Liver (tissue), 9 donors: ENCODE measurements around the gene KIF6. TPM values are rescaled to one million over a fixed set of nuclear protein-coding genes. Genes with fewer than 3 reads are reported as not detected.

Experiments used
- DNase-seq: peaks from one replicate; pipeline ENCODE4 v3.0.0-alpha.2; 2017; ENCODE audit warnings: low spot score
- H3K27ac ChIP-seq, 2 donors: one replicate each; pipeline ENCODE4 v1.7.0; 2013; ENCODE audit warnings: inconsistent platforms in 2 of 2, low read length in 2 of 2, control low read depth in 1 of 2, low read depth in 1 of 2, mild to moderate bottlenecking in 1 of 2
- H3K27me3 ChIP-seq, 4 donors: one replicate each; pipeline versions ENCODE4 v1.6.1 to v1.7.0; 2013; ENCODE audit warnings: low read length in 3 of 4, inconsistent platforms in 1 of 4, mild to moderate bottlenecking in 1 of 4, moderate library complexity in 1 of 4; ENCODE audit not compliant: control insufficient read depth in 4 of 4, insufficient read depth in 4 of 4
- H3K36me3 ChIP-seq, 4 donors: one replicate each; pipeline versions ENCODE4 v1.6.1 to v1.7.0; 2013; ENCODE audit warnings: low read length in 3 of 4, mild to moderate bottlenecking in 3 of 4, low read depth in 1 of 4, moderate library complexity in 1 of 4; ENCODE audit not compliant: control insufficient read depth in 4 of 4, insufficient read depth in 3 of 4
- H3K4me1 ChIP-seq, 4 donors: one replicate each; pipeline versions ENCODE4 v1.6.1 to v1.7.0; 2013; ENCODE audit warnings: low read length in 3 of 4, mild to moderate bottlenecking in 3 of 4, moderate library complexity in 1 of 4; ENCODE audit not compliant: control insufficient read depth in 4 of 4, insufficient read depth in 4 of 4
- H3K4me3 ChIP-seq, 3 donors: one replicate each; pipeline versions ENCODE4 v1.6.1 to v1.7.0; 2013; ENCODE audit warnings: low read length in 3 of 3, control low read depth in 1 of 3, low read depth in 1 of 3, mild to moderate bottlenecking in 1 of 3
- H3K9ac ChIP-seq, 2 donors: one replicate each; pipeline ENCODE4 v1.7.0; 2013; ENCODE audit warnings: low read length in 2 of 2, mild to moderate bottlenecking in 2 of 2, moderate library complexity in 2 of 2, control low read depth in 1 of 2, low read depth in 1 of 2
- H3K9me3 ChIP-seq, 4 donors: one replicate each; pipeline versions ENCODE4 v1.6.1 to v1.7.0; 2013; ENCODE audit warnings: low read length in 3 of 4; ENCODE audit not compliant: control insufficient read depth in 4 of 4
- ATF3 ChIP-seq: IDR thresholded peaks from 2 replicates; pipeline ENCODE4 v1.6.1; 2016; ENCODE audit warnings: antibody characterized with exemption
- CTCF ChIP-seq: fragments of 150-350 bp; IDR thresholded peaks from 2 replicates; pipeline ENCODE4 v1.5.1; 2017; ENCODE audit warnings: improper control_type of control experiment, low read depth, low read length; ENCODE audit not compliant: missing input control
- EGR1 ChIP-seq, 2 donors: IDR thresholded peaks; 2 replicates each; pipeline ENCODE4 v1.6.1; 2016 to 2018; ENCODE audit warnings: antibody characterized with exemption in 2 of 2, low read depth in 2 of 2
- FOXA1 ChIP-seq: IDR thresholded peaks from 2 replicates; pipeline ENCODE4 v1.6.1; 2016; ENCODE audit warnings: antibody characterized with exemption
- FOXA2 ChIP-seq: IDR thresholded peaks from 2 replicates; pipeline ENCODE4 v1.6.1; 2016; ENCODE audit warnings: antibody characterized with exemption
- GABPA ChIP-seq, 2 donors: IDR thresholded peaks in 1 of 2; conservative IDR thresholded peaks in 1 of 2; 2 replicates each; pipeline ENCODE4 v1.6.1; 2016; ENCODE audit warnings: antibody characterized with exemption in 2 of 2, mild to moderate bottlenecking in 1 of 2, moderate library complexity in 1 of 2
- HNF4A ChIP-seq, 2 donors: conservative IDR thresholded peaks; 2 replicates each; pipeline ENCODE4 v1.6.1; 2016; ENCODE audit warnings: antibody characterized with exemption in 2 of 2, mild to moderate bottlenecking in 2 of 2
- HNF4G ChIP-seq: IDR thresholded peaks from 2 replicates; pipeline ENCODE4 v1.6.1; 2016; ENCODE audit warnings: antibody characterized with exemption
- JUND ChIP-seq, 2 donors: IDR thresholded peaks; 2 replicates each; pipeline ENCODE4 v1.6.1; 2016; ENCODE audit warnings: antibody characterized with exemption in 2 of 2
- MAX ChIP-seq: IDR thresholded peaks from 2 replicates; pipeline ENCODE4 v1.6.1; 2016; ENCODE audit warnings: antibody characterized with exemption
- NR2F2 ChIP-seq: IDR thresholded peaks from 2 replicates; pipeline ENCODE4 v1.6.1; 2016; ENCODE audit warnings: antibody characterized with exemption
- RAD21 ChIP-seq, 2 donors: IDR thresholded peaks; 2 replicates each; pipeline ENCODE4 v1.6.1; 2016; ENCODE audit warnings: antibody characterized with exemption in 2 of 2, mild to moderate bottlenecking in 2 of 2
- REST ChIP-seq: IDR thresholded peaks from 2 replicates; pipeline ENCODE4 v1.6.1; 2016; ENCODE audit warnings: antibody characterized with exemption, mild to moderate bottlenecking
- RXRA ChIP-seq, 2 donors: IDR thresholded peaks; 2 replicates each; pipeline ENCODE4 v1.6.1; 2017 to 2018; ENCODE audit warnings: antibody characterized with exemption in 2 of 2, mild to moderate bottlenecking in 1 of 2
- TAF1 ChIP-seq: conservative IDR thresholded peaks from 2 replicates; pipeline ENCODE4 v1.6.1; 2016; ENCODE audit warnings: antibody characterized with exemption, mild to moderate bottlenecking
- YY1 ChIP-seq: IDR thresholded peaks from 2 replicates; pipeline ENCODE4 v1.6.1; 2016; ENCODE audit warnings: antibody characterized with exemption, mild to moderate bottlenecking
- WGBS: extraction: QIAGEN DNeasy Blood & Tissue Kit; methylation state at CpG from one replicate; pipeline ENCODE4 v1.1.7; 2013; 5-methylcytosine and 5-hydroxymethylcytosine counted together
- polyA plus RNA-seq, 2 donors: library from polyadenylated mRNA; stranded (reverse) in 1 of 2; unstranded in 1 of 2; fragments of 200-250 nt in 1 of 2; fragments of >200 nt in 1 of 2; fragmentation: Nextera tagmentation in 1 of 2; extraction: Ambion mirVana in 1 of 2; gene quantifications; one replicate each; pipeline versions ENCODE4 v1.2.1 to v1.2.3, GENCODE V29; 2013 to 2015
- total RNA-seq, 2 donors: library from RNA; depleted of rRNA; stranded (reverse); fragments of >200 nt; gene quantifications; one replicate each; pipeline ENCODE4 v1.2.3, GENCODE V29; 2014
- donor health status: healthy.
- donor health status: healthy.
- donor health status: healthy.
- donor health status: healthy.
- donor health status: healthy.

The KIF6 gene
- total and polyA plus RNA-seq, 4 donors: 0.17 to 7.5 (median 0.29) TPM

GRCh38 chr6:39540454-39540853, 184.8 kb downstream of the KIF6 start:
- TF ChIP-seq EGR1 (IDR thresholded peaks at IDR 0.05; ENCODE audit: low read depth in 2 of 2) (no peak), HNF4G (no peak), ATF3 (no peak), TAF1 (no peak), REST (no peak), RAD21 (IDR thresholded peaks at IDR 0.05) (no peak), HNF4A (conservative IDR thresholded peaks at IDR 0.05) (no peak), MAX (no peak), RXRA (IDR thresholded peaks at IDR 0.05) (no peak), FOXA1 (no peak), FOXA2 (no peak), YY1 (no peak), JUND (IDR thresholded peaks at IDR 0.05) (no peak)
- no peak for DNase-seq

GRCh38 chr6:39530201-39530759, 194.9 kb downstream of the KIF6 start:
- Histone ChIP-seq H3K36me3 (no peaks in the 10 kb centered on the region), H3K9me3 (no peaks in the 10 kb centered on the region), H3K27me3 (no peaks in the 10 kb centered on the region), H3K9ac (no peak overlapping the region), H3K4me3 (no peak overlapping the region), H3K4me1 (no peaks in the 10 kb centered on the region), H3K27ac (no peak overlapping the region)
- WGBS: 63% methylated on average over 4 of the region's 4 CpGs
- TF ChIP-seq FOXA1 (no peak), ATF3 (no peak), FOXA2 (no peak)
- DNase-seq: no peak

More at GRCh38 chr6:39540454-39540853, 184.8 kb downstream of the KIF6 start:
- Histone ChIP-seq H3K36me3 (no peaks in the 10 kb centered on the region), H3K27me3 (no peaks in the 10 kb centered on the region), H3K9me3 (no peaks in the 10 kb centered on the region), H3K4me3 (no peak overlapping the region), H3K9ac (no peak overlapping the region), H3K4me1 (no peaks in the 10 kb centered on the region), H3K27ac (no peak overlapping the region)
- WGBS: 96% methylated on average over 12 of the region's 12 CpGs

GRCh38 chr6:39527792-39528564, 197.2 kb downstream of the KIF6 start:
- no peak overlapping the region for H3K27ac ChIP-seq
- H3K4me1 ChIP-seq: no peaks in the 10 kb centered on the region
- H3K9ac ChIP-seq: no peak overlapping the region
- no peaks in the 10 kb centered on the region for H3K9me3 ChIP-seq
- no peaks in the 10 kb centered on the region for H3K27me3 ChIP-seq
- no peaks in the 10 kb centered on the region for H3K36me3 ChIP-seq
- WGBS: 90% methylated on average over 2 of the region's 2 CpGs
- no peak for DNase-seq
- H3K4me3 ChIP-seq: no peak overlapping the region
- TF ChIP-seq NR2F2 (no peak), TAF1 (no peak), CTCF (no peak), RXRA (IDR thresholded peaks at IDR 0.05) (no peak), EGR1 (IDR thresholded peaks at IDR 0.05; ENCODE audit: low read depth in 2 of 2) (no peak), ATF3 (no peak), GABPA (IDR thresholded peaks at IDR 0.05 in 1 of 2, conservative IDR thresholded peaks at IDR 0.05 in 1 of 2) (no peak), MAX (no peak), HNF4G (no peak), FOXA1 (no peak), HNF4A (conservative IDR thresholded peaks at IDR 0.05) (no peak), YY1 (no peak)
